Activated B cell treated with CpG ODN at 0.5 μM for 24 hours (primary cell): ENCODE data around the gene AQP9. TPM values are rescaled to one million over a fixed set of nuclear protein-coding genes. Genes with fewer than 3 reads are reported as not detected.

Source experiments
- ATAC-seq: fragments of 200-7000 bp; cut with Tn5 transposase; one replicate; pipeline ENCODE4 v1.10.0; 2021; ENCODE audit warnings: low read depth, mild to moderate bottlenecking, moderate library complexity
- CTCF ChIA-PET: fragments of 350-600 bp; sonication (Branson Sonifier 250); formaldehyde crosslinking; loops from one replicate; lab custom pipeline; 2021; ENCODE audit warnings: antibody characterized with exemption; lab: Charles Lee
- POLR2A ChIA-PET: fragments of 350-600 bp; sonication (Branson Sonifier 250); formaldehyde crosslinking; loops from one replicate; lab custom pipeline; 2021; ENCODE audit warnings: antibody characterized with exemption; lab: Charles Lee
- DNase-seq: peaks from one replicate; pipeline ENCODE4 v3.0.0; 2022
- H3K27ac Mint-ChIP-seq: one replicate; pipeline ENCODE4 v1.8.0; 2020; ENCODE audit warnings: mixed read lengths
- H3K27me3 Mint-ChIP-seq: one replicate; pipeline ENCODE4 v1.8.0; 2021; ENCODE audit warnings: mixed read lengths
- H3K36me3 Mint-ChIP-seq: one replicate; pipeline ENCODE4 v1.8.0; 2021; ENCODE audit warnings: low read depth, mixed read lengths
- H3K4me1 Mint-ChIP-seq: one replicate; pipeline ENCODE4 v1.8.0; 2021; ENCODE audit warnings: mixed read lengths
- H3K4me3 Mint-ChIP-seq: one replicate; pipeline ENCODE4 v1.8.0; 2020; ENCODE audit warnings: mild to moderate bottlenecking, mixed read lengths
- H3K9me3 Mint-ChIP-seq: one replicate; pipeline ENCODE4 v1.8.0; 2020; ENCODE audit warnings: mixed read lengths
- CTCF ChIP-seq: fragments of 200-600 bp; IDR thresholded peaks from one replicate; pipeline ENCODE4 v1.8.0; 2022; ENCODE audit warnings: antibody characterized with exemption, mild to moderate bottlenecking
- intact Hi-C: fragments of 100-400 bp; cut with micrococcal nuclease; formaldehyde crosslinking; loops from one replicate; pipeline ENCODE4 v1.15.1; 2024
- total RNA-seq: library from RNA; stranded (reverse); gene quantifications from 2 replicates; pipeline ENCODE4 v1.2.3, GENCODE V29; 2022

AQP9 gene
- total RNA-seq, 1 donor from 2014 or later = not detected

- Mint-ChIP-seq H3K9me3 (no peaks in the 10 kb centered on the region), H3K4me1 (no peaks in the 10 kb centered on the region), H3K27me3 (peaks cover 12% of the 10 kb centered on the region), H3K4me3 (no peak overlapping the region), H3K27ac (no peak overlapping the region), H3K36me3 (no peaks in the 10 kb centered on the region)
- POLR2A ChIA-PET = no interaction called here
- CTCF ChIA-PET = no interaction called here
- intact Hi-C loops = no loop called here
- no peak for ATAC-seq
- no peak for DNase-seq
- TF ChIP-seq CTCF = no peak
Observed at GRCh38 chr15:58146211-58146610, 8.0 kb downstream of the AQP9 start.

- ChIA-PET POLR2A (no interaction called here), CTCF (no interaction called here)
- H3K27ac Mint-ChIP-seq = no peak overlapping the region
- H3K4me3 Mint-ChIP-seq = no peak overlapping the region
- DNase-seq = no peak
- H3K36me3 Mint-ChIP-seq = no peaks in the 10 kb centered on the region
- no peak for TF ChIP-seq CTCF
- no peak for ATAC-seq
- intact Hi-C loops = no loop called here
- peaks cover 12% of the 10 kb centered on the region for H3K27me3 Mint-ChIP-seq
- no peaks in the 10 kb centered on the region for H3K9me3 Mint-ChIP-seq
- H3K4me1 Mint-ChIP-seq = no peaks in the 10 kb centered on the region
Observed at GRCh38 chr15:58146749-58147148, 8.6 kb downstream of the AQP9 start.

- H3K27ac Mint-ChIP-seq = no peak overlapping the region
- CTCF ChIA-PET = no interaction called here
- ATAC-seq (no peak), DNase-seq (no peak)
- intact Hi-C loops = no loop called here
- TF ChIP-seq CTCF = no peak
- no peaks in the 10 kb centered on the region for H3K4me1 Mint-ChIP-seq
- peaks cover 12% of the 10 kb centered on the region for H3K27me3 Mint-ChIP-seq
- POLR2A ChIA-PET = no interaction called here
- no peak overlapping the region for H3K4me3 Mint-ChIP-seq
- no peaks in the 10 kb centered on the region for H3K9me3 Mint-ChIP-seq
- H3K36me3 Mint-ChIP-seq = no peaks in the 10 kb centered on the region
Observed at GRCh38 chr15:58147171-58147611, 9.0 kb downstream of the AQP9 start.

- POLR2A ChIA-PET = no interaction called here
- intact Hi-C loops = no loop called here
- TF ChIP-seq CTCF = no peak
- H3K4me3 Mint-ChIP-seq = no peak overlapping the region
- ATAC-seq (no peak), DNase-seq (no peak)
- CTCF ChIA-PET = no interaction called here
- no peak overlapping the region for H3K27ac Mint-ChIP-seq
- peaks cover 8% of the 10 kb centered on the region for H3K27me3 Mint-ChIP-seq
- no peaks in the 10 kb centered on the region for H3K4me1 Mint-ChIP-seq
- H3K9me3 Mint-ChIP-seq = no peaks in the 10 kb centered on the region
- no peaks in the 10 kb centered on the region for H3K36me3 Mint-ChIP-seq
Observed at GRCh38 chr15:58148120-58148519, 9.9 kb downstream of the AQP9 start.

GRCh38 chr15:58148633-58149445, 10.7 kb downstream of the AQP9 start:
- no peaks in the 10 kb centered on the region for H3K4me1 Mint-ChIP-seq
- H3K27me3 Mint-ChIP-seq = peaks cover 8% of the 10 kb centered on the region
- TF ChIP-seq CTCF = no peak
- H3K4me3 Mint-ChIP-seq = no peak overlapping the region
- no peaks in the 10 kb centered on the region for H3K36me3 Mint-ChIP-seq
- intact Hi-C loops = no loop called here
- DNase-seq (no peak), ATAC-seq (no peak)
- no peaks in the 10 kb centered on the region for H3K9me3 Mint-ChIP-seq
- ChIA-PET CTCF (no interaction called here), POLR2A (no interaction called here)
- H3K27ac Mint-ChIP-seq = no peak overlapping the region
